A673 (cell line): ENCODE measurements around the gene BCL2L1. TPM values are rescaled to one million over a fixed set of nuclear protein-coding genes. Genes with fewer than 3 reads are reported as not detected.

ENCODE experiments used
- BruUV-seq: library from RNA; stranded (reverse); fragments of 400-500 nt; replicated peaks from 2 replicates; lab custom pipeline; 2021; lab: Mats Ljungman, UMichigan
- CTCF ChIA-PET: fragments of 300-600 bp; sonication (Branson Sonifier 250); formaldehyde crosslinking; loops from one replicate; lab custom pipeline; 2022; ENCODE audit warnings: antibody characterized with exemption; lab: Charles Lee
- POLR2A ChIA-PET: fragments of 300-600 bp; sonication (Branson Sonifier 250); formaldehyde crosslinking; loops from one replicate; lab custom pipeline; 2022; ENCODE audit warnings: antibody characterized with exemption; ENCODE audit not compliant: low non-redundant PET; lab: Charles Lee
- DNase-seq: peaks from one replicate; pipeline ENCODE4 v3.0.0-alpha.2; 2015; ENCODE audit warnings: low spot score
- H3K27ac ChIP-seq: fragments of 200-600 bp; sonication (generic); 2 replicates; pipeline ENCODE4 v1.5.1; 2016; ENCODE audit warnings: mixed run types, low read depth, mild to moderate bottlenecking, mixed read lengths, antibody characterized with exemption, low read length; ENCODE audit not compliant: poor library complexity, severe bottlenecking
- H3K27me3 ChIP-seq: fragments of 200-600 bp; sonication (generic); replicated peaks from 2 replicates; pipeline ENCODE4 v1.6.1; 2017; ENCODE audit warnings: mixed run types, low read depth, mild to moderate bottlenecking, mixed read lengths, antibody characterized with exemption, low read length; ENCODE audit not compliant: insufficient read depth, poor library complexity
- H3K36me3 ChIP-seq: fragments of 200-600 bp; sonication (generic); 2 replicates; pipeline ENCODE4 v1.6.1; 2016; ENCODE audit warnings: mixed run types, mild to moderate bottlenecking, mixed read lengths, antibody characterized with exemption, low read length; ENCODE audit not compliant: insufficient read depth, poor library complexity, severe bottlenecking
- H3K4me1 ChIP-seq: fragments of 200-600 bp; sonication (generic); 2 replicates; pipeline ENCODE4 v1.6.1; 2017; ENCODE audit warnings: mixed run types, mild to moderate bottlenecking, mixed read lengths, antibody characterized with exemption, low read length; ENCODE audit not compliant: insufficient read depth, poor library complexity, severe bottlenecking
- H3K4me3 ChIP-seq: fragments of 200-600 bp; sonication (generic); 2 replicates; pipeline ENCODE4 v1.5.1; 2016; ENCODE audit warnings: low read depth, mixed run types, mild to moderate bottlenecking, mixed read lengths, low read length; ENCODE audit not compliant: poor library complexity, severe bottlenecking
- H3K9me3 ChIP-seq: fragments of 200-600 bp; sonication (generic); 2 replicates; pipeline ENCODE4 v1.6.1; 2016; ENCODE audit warnings: mixed run types, low read depth, mild to moderate bottlenecking, mixed read lengths, antibody characterized with exemption, low read length; ENCODE audit not compliant: poor library complexity, severe bottlenecking
- EZH2 ChIP-seq: fragments of 200-600 bp; sonication (generic); IDR thresholded peaks from 2 replicates; pipeline ENCODE4 v1.6.1; 2017; ENCODE audit warnings: borderline replicate concordance, low read depth, mild to moderate bottlenecking, mixed read lengths, antibody characterized with exemption, low read length; ENCODE audit not compliant: poor library complexity, severe bottlenecking
- intact Hi-C: fragments of 100-400 bp; cut with micrococcal nuclease; formaldehyde crosslinking; loops from one replicate; pipeline ENCODE4 v1.10.0; 2022; ENCODE audit not compliant: unreplicated experiment
- total RNA-seq: library from RNA; stranded (reverse); gene quantifications from 2 replicates; pipeline ENCODE4 v1.2.3, GENCODE V29; 2021
- TF ChIP-seq, protein P1 (sequence below): fragments of 300-800, 200-600 bp; sonication (generic); conservative IDR thresholded peaks from 2 replicates; pipeline ENCODE4 v1.5.1; 2017; ENCODE audit warnings: low read depth, mild to moderate bottlenecking, antibody characterized with exemption, low read length, moderate library complexity, mixed read lengths

Gene BCL2L1
- total RNA-seq, 1 experiment from 2014 or later = 47.8 TPM

- Histone ChIP-seq H3K36me3 (peaks cover 73% of the 10 kb centered on the region), H3K9me3 (no peaks in the 10 kb centered on the region), H3K4me1 (no peaks in the 10 kb centered on the region), H3K27ac (no peak overlapping the region), H3K27me3 (no peaks in the 10 kb centered on the region), H3K4me3 (no peak overlapping the region)
- DNase-seq = no peak
- ChIA-PET CTCF (no interaction called here), POLR2A (no interaction called here)
- BruUV-seq = no TSS peak
- TF ChIP-seq EZH2 = no peak
- TF ChIP-seq, protein P1, sequence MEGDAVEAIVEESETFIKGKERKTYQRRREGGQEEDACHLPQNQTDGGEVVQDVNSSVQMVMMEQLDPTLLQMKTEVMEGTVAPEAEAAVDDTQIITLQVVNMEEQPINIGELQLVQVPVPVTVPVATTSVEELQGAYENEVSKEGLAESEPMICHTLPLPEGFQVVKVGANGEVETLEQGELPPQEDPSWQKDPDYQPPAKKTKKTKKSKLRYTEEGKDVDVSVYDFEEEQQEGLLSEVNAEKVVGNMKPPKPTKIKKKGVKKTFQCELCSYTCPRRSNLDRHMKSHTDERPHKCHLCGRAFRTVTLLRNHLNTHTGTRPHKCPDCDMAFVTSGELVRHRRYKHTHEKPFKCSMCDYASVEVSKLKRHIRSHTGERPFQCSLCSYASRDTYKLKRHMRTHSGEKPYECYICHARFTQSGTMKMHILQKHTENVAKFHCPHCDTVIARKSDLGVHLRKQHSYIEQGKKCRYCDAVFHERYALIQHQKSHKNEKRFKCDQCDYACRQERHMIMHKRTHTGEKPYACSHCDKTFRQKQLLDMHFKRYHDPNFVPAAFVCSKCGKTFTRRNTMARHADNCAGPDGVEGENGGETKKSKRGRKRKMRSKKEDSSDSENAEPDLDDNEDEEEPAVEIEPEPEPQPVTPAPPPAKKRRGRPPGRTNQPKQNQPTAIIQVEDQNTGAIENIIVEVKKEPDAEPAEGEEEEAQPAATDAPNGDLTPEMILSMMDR = no peak
- intact Hi-C loops = no loop called here
Measured at GRCh38 chr20:31757254-31757653, 34.6 kb upstream of the BCL2L1 start.

- no peak for TF ChIP-seq EZH2
- TF ChIP-seq, protein P1 = no peak
- no TSS peak for BruUV-seq
- H3K4me3 ChIP-seq = no peak overlapping the region
- ChIA-PET CTCF (no interaction called here), POLR2A (no interaction called here)
- no peaks in the 10 kb centered on the region for H3K9me3 ChIP-seq
- H3K4me1 ChIP-seq = no peaks in the 10 kb centered on the region
- DNase-seq = no peak
- H3K27ac ChIP-seq = no peak overlapping the region
- H3K27me3 ChIP-seq = no peaks in the 10 kb centered on the region
- peaks cover 41% of the 10 kb centered on the region for H3K36me3 ChIP-seq
- intact Hi-C loops = no loop called here
Measured at GRCh38 chr20:31751126-31751525, 28.5 kb upstream of the BCL2L1 start.

DNA sequence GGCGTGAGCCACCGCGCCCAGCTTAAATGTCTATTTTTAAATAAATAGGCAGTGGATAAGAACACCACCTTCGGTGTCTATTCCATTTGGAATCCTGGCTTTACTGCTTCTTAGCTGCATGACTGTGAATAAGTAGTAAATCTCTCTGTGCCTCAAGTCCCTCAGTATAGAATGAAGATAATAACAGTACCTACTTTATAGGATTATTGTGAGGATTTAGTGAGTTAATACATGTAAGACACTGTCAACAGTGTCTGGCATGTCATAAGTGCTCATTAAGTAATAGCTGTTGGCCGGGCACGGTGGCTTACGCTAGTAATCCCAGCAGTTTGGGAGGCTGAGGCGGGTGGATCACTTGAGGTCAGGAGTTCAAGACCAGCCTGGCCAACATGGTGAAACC is 26.6 kb upstream of the BCL2L1 start:
- H3K4me1 ChIP-seq = no peaks in the 10 kb centered on the region
- no peaks in the 10 kb centered on the region for H3K27me3 ChIP-seq
- ChIA-PET POLR2A (interaction anchor here (0.6 kb wide), 1 partner anchor 10 kb away, joined by 3 read pairs; the partner anchor contains the start of gene TPX2), CTCF (no interaction called here)
- no TSS peak for BruUV-seq
- H3K27ac ChIP-seq = no peak overlapping the region
- intact Hi-C loops = no loop called here
- TF ChIP-seq, protein P1 = no peak
- TF ChIP-seq EZH2 = no peak
- peaks cover 56% of the 10 kb centered on the region for H3K36me3 ChIP-seq
- DNase-seq = no peak
- H3K9me3 ChIP-seq = no peaks in the 10 kb centered on the region
- no peak overlapping the region for H3K4me3 ChIP-seq
